IPS DF 19.7 (cell line): Measurements from ENCODE around the gene MGAT2.
A peak's percentile ranks its signal among the peaks of the same experiment; 100 is the strongest.
"Not testable (repeated sequence)": the region's sequence is repeated elsewhere in the genome, so short reads cannot be mapped to it uniquely, and the experiment has no call there.

ENCODE experiments used
- DNase-seq: peaks from one replicate; pipeline ENCODE4 v3.0.0-alpha.2; 2013; ENCODE audit warnings: low read depth, low spot score

Gene MGAT2

DNA sequence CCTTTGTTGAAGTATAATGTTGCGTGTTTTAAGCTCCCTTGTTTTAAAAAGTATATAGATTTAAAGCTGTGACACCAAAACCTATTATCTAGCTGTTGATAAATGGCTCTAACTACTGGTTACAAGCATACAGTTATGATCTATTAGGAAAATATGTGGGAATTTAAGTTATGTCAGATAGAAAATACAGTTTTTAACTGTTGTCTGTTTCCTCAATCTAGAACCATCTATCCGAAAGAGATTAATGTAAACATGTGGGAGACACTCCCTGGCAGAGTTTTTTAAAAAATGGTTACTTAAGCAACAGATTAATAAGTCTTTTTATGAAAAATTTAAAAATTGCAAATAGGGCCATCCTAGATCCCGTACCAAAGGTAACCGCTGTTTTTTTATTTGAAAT is 8.3 kb upstream of the MGAT2 start:
- DNase-seq, result no peak

DNA sequence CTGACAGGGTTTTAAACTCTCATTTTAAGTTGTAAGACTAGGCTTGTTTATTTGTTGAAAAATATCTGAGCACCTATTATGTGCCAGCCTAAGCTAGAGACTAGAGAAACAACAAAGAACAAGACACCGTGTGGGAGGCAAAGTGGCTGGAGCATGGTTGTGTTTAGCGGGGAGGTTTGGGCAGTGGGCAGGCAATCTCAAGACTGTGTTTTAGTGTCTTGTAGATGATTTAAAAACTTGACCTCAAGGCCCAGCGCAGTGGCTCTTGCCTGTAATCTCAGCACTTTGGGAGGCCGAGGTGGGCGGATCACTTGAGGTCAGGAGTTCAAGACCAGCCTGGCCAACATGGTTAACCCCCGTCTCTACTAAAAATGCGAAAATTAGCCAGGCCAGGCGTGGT is 7.9 kb upstream of the MGAT2 start:
- DNase-seq, result no peak

DNA sequence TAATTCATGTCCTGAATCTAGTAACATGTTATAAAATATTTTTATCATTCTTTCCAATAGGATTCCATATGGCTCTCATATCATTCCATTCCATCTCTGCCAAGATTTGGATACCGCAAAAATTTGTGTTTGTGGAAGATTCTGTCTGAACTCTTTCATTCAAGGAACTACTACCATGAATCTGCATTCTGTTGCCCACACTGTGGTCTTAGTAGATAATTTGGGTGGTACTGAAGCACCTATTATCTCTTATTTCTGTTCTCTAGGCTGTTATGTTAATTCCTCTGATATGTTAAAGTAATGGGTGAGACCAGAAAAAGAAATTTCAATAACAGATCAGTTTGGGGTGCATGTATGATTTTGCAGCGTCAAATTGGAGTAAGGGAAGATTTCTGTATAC is 6.4 kb upstream of the MGAT2 start:
- DNase-seq, result no peak

- DNase-seq, result no peak
These were observed 4.8 kb upstream of the MGAT2 start for GRCh38 chr14:49615776-49616175.

GRCh38 chr14:49617852-49618519 is 2.6 kb upstream of the MGAT2 start:
- no peak for DNase-seq

DNA sequence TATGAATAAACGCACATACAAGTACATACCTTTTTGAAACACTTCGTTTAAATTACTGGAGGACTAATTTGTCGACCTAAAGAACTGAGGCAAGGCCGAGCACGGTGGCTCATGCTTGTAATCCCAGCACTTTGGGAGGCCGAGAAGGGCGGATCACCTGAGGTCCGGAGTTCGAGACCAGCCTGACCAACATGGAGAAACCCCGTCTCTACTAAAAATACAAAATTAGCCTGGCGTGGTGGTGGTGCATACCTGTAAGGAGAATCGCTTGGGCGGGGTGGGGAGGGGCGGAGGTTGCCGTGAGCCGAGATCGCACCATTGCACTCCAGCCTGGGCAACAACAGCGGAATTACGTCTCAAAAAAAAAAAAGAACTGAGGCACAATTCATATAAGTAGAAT is 1.3 kb upstream of the MGAT2 start:
- not testable (repeated sequence) for DNase-seq

DNA sequence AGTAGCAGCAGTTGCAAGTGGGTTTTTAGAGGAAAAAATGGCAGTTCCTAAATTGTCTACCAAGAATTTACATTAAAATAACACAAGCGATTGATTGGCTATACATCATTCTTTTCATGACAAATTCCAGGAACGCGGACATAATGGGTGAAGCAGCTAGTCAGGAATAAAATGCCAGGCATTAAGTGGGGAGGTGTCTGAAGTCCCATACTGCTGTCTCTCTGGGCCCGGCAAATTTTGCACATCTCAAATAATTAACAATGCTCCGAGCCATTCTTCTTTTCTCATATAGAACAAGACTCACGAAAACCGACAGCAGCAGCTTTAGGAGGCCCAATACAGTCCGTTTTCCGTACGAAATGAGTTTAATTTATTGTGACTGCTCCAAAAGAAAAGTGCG is 869 bp upstream of the MGAT2 start:
- no peak for DNase-seq

GRCh38 chr14:49621114-49621881 is 699 bp downstream of the MGAT2 start:
- DNase-seq, result no peak

GRCh38 chr14:49622022-49622607 is 1.5 kb downstream of the MGAT2 start:
- DNase-seq, result no peak

DNA sequence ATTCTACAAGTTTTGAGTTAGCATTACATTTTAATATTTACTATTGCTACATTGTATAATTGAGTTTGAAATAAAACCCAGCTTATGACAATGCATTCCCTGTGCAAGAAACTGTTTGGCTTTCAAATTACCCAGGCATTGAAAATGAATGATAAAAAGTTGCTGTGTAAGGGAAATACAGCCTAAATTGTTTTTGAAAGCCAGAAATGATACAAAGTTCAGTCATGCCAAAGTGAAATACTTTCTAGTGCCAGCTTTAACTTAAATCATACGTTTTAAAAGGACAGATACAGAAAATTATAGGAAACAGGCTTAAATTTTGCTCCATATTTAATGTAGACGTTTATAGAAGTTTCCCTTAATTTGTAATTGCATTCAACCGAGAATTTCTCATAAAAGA is 2.8 kb downstream of the MGAT2 start:
- no peak for DNase-seq

DNA sequence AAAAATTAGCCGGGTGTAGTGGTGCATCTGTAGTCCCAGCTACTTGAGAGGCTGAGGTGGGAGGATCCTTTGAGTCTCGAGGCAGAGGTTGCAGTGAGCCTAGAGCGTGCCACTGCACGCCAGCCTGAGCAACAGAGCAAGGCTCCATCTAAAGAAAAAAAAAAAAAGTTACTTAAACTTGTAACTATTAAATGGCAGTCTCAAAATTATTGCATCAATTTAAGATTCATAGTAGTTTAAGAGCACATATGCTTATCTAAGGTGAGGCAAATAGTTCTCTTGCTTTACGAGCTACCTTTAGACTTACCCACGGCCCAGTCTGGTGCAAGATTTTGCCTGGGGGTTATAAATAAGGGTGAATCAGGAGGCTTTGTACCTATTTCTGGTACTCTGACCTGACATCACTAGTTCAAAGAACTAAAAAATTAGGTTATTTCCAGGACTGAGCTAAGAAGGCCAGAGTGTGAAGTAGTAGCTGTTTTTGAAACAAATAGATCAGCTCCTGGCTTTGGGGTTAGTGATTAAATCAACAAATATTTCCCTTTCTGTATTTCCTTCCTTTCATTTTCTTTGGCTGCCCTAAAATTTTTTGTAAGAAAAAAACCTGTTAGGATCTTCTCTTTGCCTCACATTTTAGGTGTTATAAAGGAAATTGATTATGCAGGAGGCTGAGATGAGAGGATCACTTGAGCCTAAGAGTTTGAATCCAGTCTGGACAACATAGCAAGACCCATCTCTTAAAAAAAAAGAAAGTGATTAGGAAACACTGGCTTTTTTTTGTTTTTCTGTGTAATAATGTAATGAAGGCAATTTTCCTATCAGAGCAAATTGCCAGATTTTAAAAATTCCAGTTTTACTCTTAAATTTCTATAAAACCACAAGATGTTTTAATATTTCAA is 3.6 kb downstream of the MGAT2 start:
- DNase-seq, result no peak

- peak; percentile 67 for DNase-seq
These were observed 13.3 kb downstream of the MGAT2 start for GRCh38 chr14:49633640-49634546.

GRCh38 chr14:49634547-49635334 is 14.1 kb downstream of the MGAT2 start, which contains the start of gene DNAAF2:
TSS of gene DNAAF2 (minus strand) at chr14:49635244. CDS start at chr14:49635149, 95 bp downstream.
- no peak for DNase-seq

- no peak for DNase-seq
These were observed 16.3 kb downstream of the MGAT2 start for GRCh38 chr14:49636866-49637265.

GRCh38 chr14:49637534-49638078 is 17.0 kb downstream of the MGAT2 start:
- DNase-seq, result no peak

DNA sequence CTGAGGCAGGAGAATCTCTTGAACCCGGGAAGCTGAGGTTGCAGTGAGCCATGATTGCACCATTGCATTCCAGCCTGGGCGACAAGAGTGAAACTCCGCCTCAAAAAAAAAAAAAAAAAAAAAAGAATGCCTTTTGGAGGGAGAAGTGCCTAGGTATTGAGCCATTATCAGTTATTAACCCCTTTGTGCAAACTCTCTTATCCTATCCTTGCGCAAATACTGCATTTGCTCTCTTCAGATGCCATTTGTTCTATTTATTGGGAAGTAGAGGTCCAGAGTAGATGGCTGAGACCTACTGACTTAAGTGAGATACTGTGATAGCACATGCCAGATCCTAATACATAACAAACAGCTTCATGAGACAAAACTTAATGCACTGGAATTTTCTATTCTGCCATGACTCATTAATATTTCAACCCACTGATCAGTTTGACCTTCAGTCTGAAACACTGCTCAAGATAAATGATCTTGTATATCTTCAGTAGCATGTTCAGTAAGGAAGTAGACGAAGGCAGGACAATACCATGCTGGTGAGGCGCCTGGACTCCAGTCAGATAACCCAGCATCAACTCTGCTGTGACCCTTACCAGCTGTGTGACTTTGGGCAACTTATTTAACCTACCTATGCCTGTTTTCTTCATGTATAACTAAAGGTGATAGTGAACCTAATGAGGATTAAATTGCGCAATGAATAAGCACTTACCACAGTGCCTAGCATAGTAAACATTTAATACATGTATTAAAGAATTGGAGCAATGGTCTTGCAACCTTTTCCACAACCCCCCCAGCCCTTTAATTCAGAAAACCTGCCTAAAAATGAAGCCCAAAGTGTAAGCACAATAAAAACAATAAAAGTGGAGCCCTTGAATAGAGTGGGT is 20.2 kb downstream of the MGAT2 start:
- no peak for DNase-seq

DNA sequence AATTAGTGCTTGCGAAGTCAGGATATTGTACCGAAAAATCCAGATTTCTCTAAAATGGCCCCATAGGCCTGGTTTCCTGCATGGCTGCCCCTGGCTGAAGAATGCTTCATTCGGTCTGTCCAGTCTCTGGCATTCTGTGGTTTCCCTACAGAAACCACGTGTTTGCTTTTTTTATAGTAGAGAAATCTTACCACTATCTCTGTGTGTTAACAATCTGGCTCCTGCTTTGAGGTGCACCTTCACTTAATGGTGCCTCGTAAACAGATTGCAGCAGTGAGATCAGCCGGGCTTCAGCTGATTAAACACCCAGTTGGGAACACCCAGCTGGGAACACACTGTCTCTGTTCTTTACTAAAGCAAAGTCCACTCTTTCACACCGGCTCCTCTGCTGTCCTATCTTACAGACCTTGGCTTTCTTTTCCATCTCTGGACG is 21.1 kb downstream of the MGAT2 start:
- no peak for DNase-seq

DNA sequence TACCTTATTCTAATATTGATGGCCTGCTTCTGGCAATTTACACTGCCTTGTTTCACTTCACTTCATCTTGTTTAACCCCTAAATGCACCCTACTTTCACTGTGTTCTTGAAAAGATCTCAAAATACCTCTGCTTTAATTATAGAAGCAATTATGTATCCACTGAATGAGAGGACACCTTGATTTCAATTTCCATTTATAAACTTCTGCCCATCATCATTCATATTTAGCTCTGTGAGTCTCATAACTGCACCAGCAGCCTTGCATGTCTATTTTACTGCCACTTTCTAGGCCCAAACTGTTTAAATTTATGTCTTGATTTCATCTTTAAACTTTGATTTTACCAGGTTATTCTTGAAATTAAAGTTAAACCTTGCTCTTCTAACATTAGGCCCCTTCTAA is 21.6 kb downstream of the MGAT2 start:
- no peak for DNase-seq

DNA sequence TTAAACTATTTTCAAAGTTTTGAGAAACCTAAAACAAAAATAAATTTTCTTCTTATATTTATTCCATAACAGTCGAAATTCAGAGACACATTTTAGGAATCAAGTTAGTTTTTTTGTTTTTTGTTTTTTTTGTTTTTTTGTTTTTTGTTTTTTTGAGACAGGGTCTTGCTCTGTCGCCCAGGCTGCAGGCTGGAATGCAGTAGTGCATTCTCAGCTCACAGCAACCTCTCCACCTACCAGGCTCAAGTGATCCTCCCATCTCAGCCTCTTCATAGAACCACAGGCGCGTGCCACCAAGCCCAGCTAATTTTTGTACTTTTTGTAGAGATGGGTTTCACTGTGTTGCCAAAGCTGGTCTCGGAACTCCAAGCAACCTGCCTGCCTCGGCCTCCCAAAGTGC is 32.9 kb downstream of the MGAT2 start:
- DNase-seq, result no peak
